ENCODE results near the gene DCDC2C.

DCDC2C gene

GRCh38 chr2:3838348-3838747 lies 135.0 kb downstream of the DCDC2C start:
- no peak for DNase-seq (ENCODE audit: low spot score)

GRCh38 chr2:3839476-3839875 lies 136.1 kb downstream of the DCDC2C start:
- DNase-seq (ENCODE audit: low spot score) = no peak

GRCh38 chr2:3840611-3841155 lies 137.3 kb downstream of the DCDC2C start:
- DNase-seq (ENCODE audit: low spot score) = no peak

- DNase-seq (ENCODE audit: low spot score) = no peak
These were observed 144.2 kb downstream of the DCDC2C start for GRCh38 chr2:3847397-3848052.

- DNase-seq (ENCODE audit: low spot score) = no peak
These were observed 145.4 kb downstream of the DCDC2C start for GRCh38 chr2:3848776-3849175.

- no peak for DNase-seq (ENCODE audit: low spot score)
These were observed 145.8 kb downstream of the DCDC2C start for GRCh38 chr2:3849213-3849612.

- no peak for DNase-seq (ENCODE audit: low spot score)
These were observed 154.2 kb downstream of the DCDC2C start for GRCh38 chr2:3857576-3857975.

GRCh38 chr2:3864943-3865865 lies 161.8 kb downstream of the DCDC2C start:
- DNase-seq (ENCODE audit: low spot score) = no peak

- no peak for DNase-seq (ENCODE audit: low spot score)
These were observed 164.1 kb downstream of the DCDC2C start for GRCh38 chr2:3867469-3867868.

GRCh38 chr2:3868012-3868805 lies 164.8 kb downstream of the DCDC2C start:
- DNase-seq (ENCODE audit: low spot score) = no peak

- DNase-seq (ENCODE audit: low spot score) = no peak
These were observed 166.8 kb downstream of the DCDC2C start for GRCh38 chr2:3870222-3870621.

- DNase-seq (ENCODE audit: low spot score) = no peak
These were observed 167.6 kb downstream of the DCDC2C start for GRCh38 chr2:3871002-3871401.

GRCh38 chr2:3872451-3872850 lies 169.1 kb downstream of the DCDC2C start:
- DNase-seq (ENCODE audit: low spot score) = no peak

GRCh38 chr2:3873899-3874298 lies 170.5 kb downstream of the DCDC2C start:
- no peak for DNase-seq (ENCODE audit: low spot score)

GRCh38 chr2:3876221-3876620 lies 172.8 kb downstream of the DCDC2C start:
- no peak for DNase-seq (ENCODE audit: low spot score)

GRCh38 chr2:3876685-3877084 lies 173.3 kb downstream of the DCDC2C start:
- no peak for DNase-seq (ENCODE audit: low spot score)

GRCh38 chr2:3885629-3886628 lies 182.6 kb downstream of the DCDC2C start:
- no peak for DNase-seq (ENCODE audit: low spot score)

- no peak for DNase-seq (ENCODE audit: low spot score)
These were observed 191.6 kb downstream of the DCDC2C start for GRCh38 chr2:3895021-3895420.

All from GM03348 (cell line).